ENCODE data around the gene HOXD12.

Gene HOXD12

GRCh38 chr2:176142281-176142680 is 42.7 kb downstream of the HOXD12 start:
- H3K4me3 Mint-ChIP-seq: no peak overlapping the region
- peaks cover 35% of the 10 kb centered on the region for H3K27me3 Mint-ChIP-seq

GRCh38 chr2:176145085-176145969 is 45.7 kb downstream of the HOXD12 start:
- DNase-seq (ENCODE audit: low spot score in 2 of 2) (peak in 1 of 2 donors; percentile 6), ATAC-seq (ENCODE audit: low read depth) (no peak)
- no peak overlapping the region for H3K4me3 Mint-ChIP-seq
- H3K27ac Mint-ChIP-seq: no peak overlapping the region
- H3K27me3 Mint-ChIP-seq: peaks cover 29% of the 10 kb centered on the region
- H3K4me1 Mint-ChIP-seq: peaks cover 5% of the 10 kb centered on the region
- no peaks in the 10 kb centered on the region for H3K36me3 Mint-ChIP-seq
- H3K9me3 Mint-ChIP-seq: no peaks in the 10 kb centered on the region

More at GRCh38 chr2:176142281-176142680, 42.7 kb downstream of the HOXD12 start:
- DNase-seq (ENCODE audit: low spot score in 2 of 2): no peak
- no peak for ATAC-seq (ENCODE audit: low read depth)
- Mint-ChIP-seq H3K9me3 (no peaks in the 10 kb centered on the region), H3K27ac (no peak overlapping the region), H3K4me1 (peaks cover 5% of the 10 kb centered on the region), H3K36me3 (peaks cover 3% of the 10 kb centered on the region)

DNA sequence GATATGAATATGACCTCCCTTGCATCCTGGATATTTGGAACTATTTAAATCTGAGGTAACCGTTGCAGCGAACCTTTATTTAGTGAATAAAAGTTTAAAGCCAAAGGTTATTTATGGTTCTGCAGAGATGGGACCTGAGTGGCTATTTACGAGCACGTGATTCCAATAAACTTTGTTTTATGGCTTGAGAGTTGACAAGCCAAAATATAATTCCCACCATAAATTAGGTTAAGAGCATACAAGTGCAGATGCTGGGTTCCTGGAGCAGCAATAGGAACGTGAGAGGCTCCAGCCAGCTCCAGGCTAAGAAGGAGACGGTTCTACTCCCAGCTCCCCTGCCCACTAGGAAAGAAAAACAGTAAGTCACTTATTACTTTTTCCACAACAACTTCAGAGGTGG is 46.5 kb downstream of the HOXD12 start:
- H3K27me3 Mint-ChIP-seq: peaks cover 32% of the 10 kb centered on the region
- H3K9me3 Mint-ChIP-seq: no peaks in the 10 kb centered on the region
- H3K4me3 Mint-ChIP-seq: no peak overlapping the region
- no peaks in the 10 kb centered on the region for H3K36me3 Mint-ChIP-seq
- ATAC-seq (ENCODE audit: low read depth) (no peak), DNase-seq (ENCODE audit: low spot score in 2 of 2) (no peak)
- H3K4me1 Mint-ChIP-seq: peaks cover 5% of the 10 kb centered on the region
- H3K27ac Mint-ChIP-seq: no peak overlapping the region

DNA sequence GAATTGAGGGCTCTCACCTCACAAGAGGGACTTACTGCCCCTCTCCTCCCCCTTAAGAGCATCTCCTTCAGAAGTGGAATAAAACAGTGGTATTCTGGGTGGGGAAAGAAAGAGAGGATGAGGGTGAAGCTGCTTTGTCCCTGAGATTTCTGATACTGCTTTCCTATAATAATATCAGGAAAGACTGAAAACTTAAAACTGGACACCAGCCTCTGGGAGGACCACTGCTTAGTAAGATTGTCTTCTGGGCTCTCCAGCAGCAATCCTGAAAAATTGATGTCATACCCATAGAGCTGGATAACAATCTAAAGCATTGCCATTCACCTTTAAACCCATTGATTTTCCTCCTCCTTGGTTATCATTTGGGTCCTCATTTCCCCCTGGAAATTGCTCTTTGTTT is 47.0 kb downstream of the HOXD12 start:
- H3K36me3 Mint-ChIP-seq: no peaks in the 10 kb centered on the region
- H3K4me1 Mint-ChIP-seq: no peaks in the 10 kb centered on the region
- DNase-seq (ENCODE audit: low spot score in 2 of 2): no peak
- H3K4me3 Mint-ChIP-seq: no peak overlapping the region
- no peak overlapping the region for H3K27ac Mint-ChIP-seq
- no peak for ATAC-seq (ENCODE audit: low read depth)
- no peaks in the 10 kb centered on the region for H3K9me3 Mint-ChIP-seq
- peaks cover 28% of the 10 kb centered on the region for H3K27me3 Mint-ChIP-seq

DNA sequence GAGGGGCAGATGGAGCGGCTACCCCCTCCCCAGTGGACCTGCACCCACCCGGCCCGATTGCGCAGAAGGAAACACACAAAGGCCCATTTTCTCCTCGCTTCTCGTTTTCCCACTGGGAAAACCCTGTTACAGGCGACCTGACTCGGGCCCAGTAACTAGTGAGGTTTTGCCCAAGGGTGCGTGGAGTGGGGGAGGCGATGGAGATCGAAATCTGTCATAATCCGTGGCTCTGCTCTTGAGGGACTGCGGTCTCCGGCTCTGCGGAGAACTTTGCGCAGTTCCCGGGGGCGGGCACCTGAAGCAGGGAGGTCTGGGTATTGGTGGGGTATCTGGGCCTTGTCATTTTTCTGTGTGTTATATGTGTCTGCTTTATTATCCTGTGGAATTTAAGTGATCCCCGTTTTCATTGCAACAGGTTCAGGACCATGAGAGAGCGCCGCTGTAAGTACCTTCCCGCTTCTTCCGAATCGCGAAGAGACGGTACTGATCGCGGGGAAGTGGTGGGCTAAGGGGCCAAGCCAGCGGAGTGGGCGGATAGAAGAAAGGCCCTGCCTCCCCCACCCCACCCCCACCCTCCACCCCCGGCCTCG is 47.7 kb downstream of the HOXD12 start:
- Mint-ChIP-seq H3K27ac (no peak overlapping the region), H3K27me3 (peaks cover 26% of the 10 kb centered on the region), H3K4me3 (no peak overlapping the region), H3K36me3 (no peaks in the 10 kb centered on the region), H3K4me1 (no peaks in the 10 kb centered on the region), H3K9me3 (no peaks in the 10 kb centered on the region)
- no peak for DNase-seq (ENCODE audit: low spot score in 2 of 2)
- ATAC-seq (ENCODE audit: low read depth): no peak

DNA sequence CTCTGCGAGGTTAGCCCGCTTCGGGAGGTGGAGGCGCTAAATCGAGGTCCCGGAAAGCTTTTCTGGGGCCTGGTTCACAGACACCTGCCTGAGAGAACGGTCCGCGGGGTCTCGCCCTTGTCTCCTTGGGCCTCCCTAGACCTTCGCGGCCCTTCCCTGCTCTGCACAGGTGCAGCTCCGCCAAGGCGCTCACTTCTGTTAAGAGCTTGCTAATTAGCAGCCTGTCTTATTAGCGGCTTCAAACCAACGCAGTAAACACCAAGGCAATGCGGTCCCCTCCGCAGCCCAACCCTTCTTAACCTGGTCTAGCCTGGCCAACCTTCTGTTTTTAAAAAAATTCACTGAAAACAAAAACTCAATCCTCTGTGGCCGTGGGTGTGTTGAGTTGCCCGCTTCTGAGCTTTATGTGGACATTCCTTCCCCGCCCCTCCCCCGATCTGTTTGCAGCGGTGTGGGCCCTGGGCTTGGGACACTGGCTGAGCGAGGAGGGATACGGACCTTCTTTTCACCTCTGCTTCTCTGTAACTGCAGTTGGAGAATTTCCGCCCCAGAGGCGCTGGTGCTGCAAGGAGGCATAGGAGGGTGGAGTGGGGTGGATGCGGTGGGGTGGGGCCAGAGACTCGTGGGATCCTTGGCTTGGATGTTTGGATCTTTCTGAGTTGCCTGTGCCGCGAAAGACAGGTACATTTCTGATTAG is 48.4 kb downstream of the HOXD12 start:
- H3K4me1 Mint-ChIP-seq: no peaks in the 10 kb centered on the region
- DNase-seq (ENCODE audit: low spot score in 2 of 2): no peak
- H3K4me3 Mint-ChIP-seq: no peak overlapping the region
- no peaks in the 10 kb centered on the region for H3K9me3 Mint-ChIP-seq
- H3K36me3 Mint-ChIP-seq: no peaks in the 10 kb centered on the region
- ATAC-seq (ENCODE audit: low read depth): no peak
- no peak overlapping the region for H3K27ac Mint-ChIP-seq
- H3K27me3 Mint-ChIP-seq: peaks cover 25% of the 10 kb centered on the region

- Mint-ChIP-seq H3K36me3 (no peaks in the 10 kb centered on the region), H3K9me3 (no peaks in the 10 kb centered on the region), H3K4me1 (no peaks in the 10 kb centered on the region), H3K4me3 (no peak overlapping the region), H3K27ac (no peak overlapping the region), H3K27me3 (peaks cover 23% of the 10 kb centered on the region)
- peak in 1 of 2 donors; percentile 7 for DNase-seq (ENCODE audit: low spot score in 2 of 2)
- ATAC-seq (ENCODE audit: low read depth): no peak
These were observed 49.3 kb downstream of the HOXD12 start for GRCh38 chr2:176148751-176149421.

DNA sequence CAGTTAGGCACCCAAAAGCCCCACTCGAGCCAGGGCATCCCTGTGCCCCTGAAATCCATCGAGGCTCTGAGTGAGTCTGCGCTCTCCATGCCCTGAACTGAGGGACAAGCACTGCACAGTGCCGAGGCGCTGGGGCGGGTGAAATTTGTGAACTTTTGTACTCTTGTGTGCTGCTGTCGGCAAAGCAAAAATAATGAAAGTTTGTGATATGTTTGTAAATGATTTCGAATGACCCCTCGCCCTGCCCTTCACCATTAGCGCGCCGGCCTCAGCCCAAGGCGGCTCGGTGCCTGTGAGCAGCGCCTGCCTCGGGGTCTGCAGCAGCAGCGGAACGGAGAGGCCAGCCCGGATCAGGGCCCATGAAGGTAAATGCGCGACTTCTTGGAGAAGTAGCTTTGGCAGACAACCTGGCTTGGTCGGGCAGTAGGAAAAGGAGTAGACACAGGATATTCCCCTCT is 49.9 kb downstream of the HOXD12 start:
- DNase-seq (ENCODE audit: low spot score in 2 of 2): peak in 1 of 2 donors; percentile 8
- H3K27me3 Mint-ChIP-seq: peaks cover 20% of the 10 kb centered on the region

GRCh38 chr2:176149939-176150583 is 50.5 kb downstream of the HOXD12 start:
- H3K4me3 Mint-ChIP-seq: no peak overlapping the region
- no peaks in the 10 kb centered on the region for H3K36me3 Mint-ChIP-seq
- no peaks in the 10 kb centered on the region for H3K4me1 Mint-ChIP-seq
- H3K9me3 Mint-ChIP-seq: no peaks in the 10 kb centered on the region
- ATAC-seq (ENCODE audit: low read depth) (no peak), DNase-seq (ENCODE audit: low spot score in 2 of 2) (peak in 1 of 2 donors; percentile 6)
- no peak overlapping the region for H3K27ac Mint-ChIP-seq
- H3K27me3 Mint-ChIP-seq: peaks cover 25% of the 10 kb centered on the region

More for the DNA sequence above, 49.9 kb downstream of the HOXD12 start:
- no peak for ATAC-seq (ENCODE audit: low read depth)
- H3K9me3 Mint-ChIP-seq: no peaks in the 10 kb centered on the region
- H3K36me3 Mint-ChIP-seq: no peaks in the 10 kb centered on the region
- no peaks in the 10 kb centered on the region for H3K4me1 Mint-ChIP-seq
- no peak overlapping the region for H3K4me3 Mint-ChIP-seq
- H3K27ac Mint-ChIP-seq: no peak overlapping the region

GRCh38 chr2:176150584-176151441 is 51.2 kb downstream of the HOXD12 start:
- DNase-seq (ENCODE audit: low spot score in 2 of 2) (peak in 1 of 2 donors; percentile 6), ATAC-seq (ENCODE audit: low read depth) (no peak)
- H3K36me3 Mint-ChIP-seq: no peaks in the 10 kb centered on the region
- H3K27me3 Mint-ChIP-seq: peaks cover 22% of the 10 kb centered on the region
- no peaks in the 10 kb centered on the region for H3K4me1 Mint-ChIP-seq
- H3K27ac Mint-ChIP-seq: no peak overlapping the region
- no peaks in the 10 kb centered on the region for H3K9me3 Mint-ChIP-seq
- H3K4me3 Mint-ChIP-seq: no peak overlapping the region

DNA sequence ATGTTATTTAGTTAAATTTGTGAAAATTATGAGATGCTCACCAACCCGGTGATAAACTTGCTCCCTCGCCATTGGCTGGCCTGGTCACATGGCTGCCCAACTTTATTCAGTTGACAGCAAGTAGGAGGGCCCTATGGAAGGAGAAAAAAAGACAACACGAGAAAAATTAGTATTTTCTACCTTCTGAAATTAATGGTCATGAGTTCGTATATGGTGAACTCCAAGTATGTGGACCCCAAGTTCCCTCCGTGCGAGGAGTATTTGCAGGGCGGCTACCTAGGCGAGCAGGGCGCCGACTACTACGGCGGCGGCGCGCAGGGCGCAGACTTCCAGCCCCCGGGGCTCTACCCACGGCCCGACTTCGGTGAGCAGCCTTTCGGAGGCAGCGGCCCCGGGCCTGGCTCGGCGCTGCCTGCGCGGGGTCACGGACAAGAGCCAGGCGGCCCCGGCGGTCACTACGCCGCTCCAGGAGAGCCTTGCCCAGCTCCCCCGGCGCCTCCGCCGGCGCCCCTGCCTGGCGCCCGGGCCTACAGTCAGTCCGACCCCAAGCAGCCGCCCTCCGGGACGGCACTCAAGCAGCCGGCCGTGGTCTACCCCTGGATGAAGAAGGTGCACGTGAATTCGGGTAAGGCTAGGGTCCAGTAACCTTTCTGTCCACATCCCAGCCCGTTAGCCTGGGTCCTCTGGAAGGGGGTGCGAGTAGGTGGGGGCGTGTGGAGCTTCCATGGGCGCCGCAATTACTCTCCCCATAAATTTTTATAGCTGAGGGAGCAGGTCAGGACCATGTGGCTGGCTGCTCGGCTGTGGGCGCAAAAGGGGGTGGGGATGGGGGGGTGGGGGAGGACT is 52.1 kb downstream of the HOXD12 start, which contains the start of gene HOXD4:
HOXD4 (plus strand) TSS at position 109 of the 846 bp plus-strand sequence; CDS start at position 193, 84 bp downstream.
- H3K4me1 Mint-ChIP-seq: no peaks in the 10 kb centered on the region
- H3K36me3 Mint-ChIP-seq: no peaks in the 10 kb centered on the region
- no peak within 1 kb of the TSS for H3K4me3 Mint-ChIP-seq
- H3K9me3 Mint-ChIP-seq: no peaks in the 10 kb centered on the region
- peaks cover 22% of the 10 kb centered on the region for H3K27me3 Mint-ChIP-seq
- DNase-seq (ENCODE audit: low spot score in 2 of 2) (peak in 1 of 2 donors; percentile 9), ATAC-seq (ENCODE audit: low read depth) (no peak)
- H3K27ac Mint-ChIP-seq: no peak within 1 kb of the TSS

All from memory B cell (primary cell).